Fibroblast of lung (primary cell): Measurements from ENCODE around the gene MIPOL1.

Source experiments
- CTCF ChIP-seq, 2 donors: IDR thresholded peaks in 1 of 2; conservative IDR thresholded peaks in 1 of 2; 1 replicate in 1 of 2; 2 replicates in 1 of 2; pipeline ENCODE4 v1.5.1; 2011 to 2012; ENCODE audit warnings: low read length in 2 of 2, control low read depth in 1 of 2, inconsistent platforms in 1 of 2, low read depth in 1 of 2, mild to moderate bottlenecking in 1 of 2
- EZH2 ChIP-seq: IDR thresholded peaks from 2 replicates; pipeline ENCODE4 v1.5.1; 2012; ENCODE audit warnings: low read length, control low read depth, mild to moderate bottlenecking; ENCODE audit errors: missing control alignments

- no peak for TF ChIP-seq CTCF (conservative IDR thresholded peaks at IDR 0.05 in 1 of 2, IDR thresholded peaks at IDR 0.05 in 1 of 2; ENCODE audit: low read depth in 1 of 2, low read length in 2 of 2)
- no peak for TF ChIP-seq EZH2
Observed at GRCh38 chr14:37588956-37589714, 391.4 kb downstream of the MIPOL1 start.
